NCI-H510A (cell line): Measurements from ENCODE around the gene OR8H3.
"Not testable (repeated sequence)": the region's sequence is repeated elsewhere in the genome, so short reads cannot be mapped to it uniquely, and the experiment has no call there.

Experiments
- DNase-seq: peaks from one replicate; lab custom pipeline; 2025; lab: John Stamatoyannopoulos, UW

OR8H3 gene

DNA sequence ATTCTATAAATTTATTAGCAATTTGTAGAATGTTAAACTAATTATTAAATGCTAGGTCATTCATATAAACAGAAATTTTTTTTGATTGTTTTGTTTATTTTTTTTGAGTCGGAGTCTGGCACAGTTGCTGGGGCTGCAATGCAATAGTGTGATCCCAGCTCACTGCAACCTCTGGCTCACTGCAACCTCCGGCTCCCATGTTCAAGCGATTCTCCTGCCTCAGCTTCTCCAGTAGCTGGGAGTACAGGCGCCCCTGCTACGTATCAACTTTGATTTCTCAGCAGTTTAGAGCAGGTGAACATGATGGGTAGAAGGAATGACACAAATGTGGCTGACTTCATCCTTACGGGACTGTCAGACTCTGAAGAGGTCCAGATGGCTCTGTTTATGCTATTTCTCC, at the start of gene OR8H3:
Gene OR8H3 (plus strand): TSS at position 301 of the 400 bp plus-strand sequence. CDS start 0 bp downstream, at position 301.
- no peak for DNase-seq

- no peak for DNase-seq
Measured at GRCh38 chr11:56089697-56090096, 32.5 kb upstream of the OR8H3 start.

- DNase-seq, result no peak
Measured at GRCh38 chr11:56093008-56093407, 29.2 kb upstream of the OR8H3 start, which contains the start of gene OR8I2. Gene OR8I2 (plus strand): TSS chr11:56093308. CDS start chr11:56093308, 0 bp downstream.

GRCh38 chr11:56103210-56103737, 18.9 kb upstream of the OR8H3 start, which contains the start of gene OR8H2:
Gene OR8H2 (plus strand): TSS chr11:56103687. CDS start chr11:56105043, 1,356 bp downstream.
- no peak for DNase-seq

- DNase-seq, result no peak
Measured at GRCh38 chr11:56140151-56140661, 18.0 kb downstream of the OR8H3 start, which contains the start of gene OR8J3. Gene OR8J3 (minus strand): TSS chr11:56140201. CDS start chr11:56137718, 2,483 bp downstream.

- not testable (repeated sequence) for DNase-seq
Measured at GRCh38 chr11:56143681-56144080, 21.5 kb downstream of the OR8H3 start.

- DNase-seq, result no peak
Measured at GRCh38 chr11:56151376-56151775, 29.2 kb downstream of the OR8H3 start.

DNA sequence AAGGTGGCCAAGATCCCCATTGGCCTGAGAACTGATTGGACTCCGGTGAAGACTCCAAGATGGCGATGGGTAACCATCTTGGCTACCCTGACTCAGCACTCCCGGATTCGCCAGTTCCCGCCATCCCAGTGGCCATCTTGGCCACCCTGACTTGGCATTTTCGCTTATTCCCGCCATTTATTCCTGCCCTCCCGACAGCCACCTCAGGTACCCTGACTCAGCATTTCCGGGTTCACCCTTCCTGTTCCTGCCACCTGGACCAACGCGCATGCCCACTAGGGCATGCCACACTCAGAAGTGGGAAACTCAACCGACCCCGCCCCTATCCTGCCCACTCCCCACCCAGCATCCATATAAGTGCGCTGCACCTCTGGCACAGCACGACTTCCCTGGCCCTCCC, 30.2 kb downstream of the OR8H3 start:
- no peak for DNase-seq

DNA sequence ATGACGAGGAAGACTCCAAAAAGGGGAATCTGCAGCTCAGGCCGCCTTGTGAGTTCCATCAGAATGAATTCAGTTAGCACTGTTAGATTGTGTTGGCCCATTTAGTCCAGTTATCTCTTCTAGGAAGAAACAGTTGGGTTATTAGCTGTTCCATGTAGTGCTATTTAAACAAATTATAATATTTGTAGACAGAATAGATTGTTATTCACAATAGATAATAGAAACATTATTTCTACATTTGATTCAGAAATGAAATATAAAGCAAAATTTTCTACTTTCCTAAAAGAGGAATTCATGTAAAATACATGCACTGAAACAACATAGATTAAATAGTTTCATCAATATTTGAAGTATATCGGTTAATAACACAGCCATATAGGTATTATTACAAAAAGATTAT, 38.0 kb downstream of the OR8H3 start, which contains the start of gene OR8K5:
Gene OR8K5 (minus strand): TSS at position 101 of the 400 bp plus-strand sequence. CDS start 0 bp downstream, at position 101.
- no peak for DNase-seq

GRCh38 chr11:56163804-56164203, 41.6 kb downstream of the OR8H3 start:
- DNase-seq, result no peak

DNA sequence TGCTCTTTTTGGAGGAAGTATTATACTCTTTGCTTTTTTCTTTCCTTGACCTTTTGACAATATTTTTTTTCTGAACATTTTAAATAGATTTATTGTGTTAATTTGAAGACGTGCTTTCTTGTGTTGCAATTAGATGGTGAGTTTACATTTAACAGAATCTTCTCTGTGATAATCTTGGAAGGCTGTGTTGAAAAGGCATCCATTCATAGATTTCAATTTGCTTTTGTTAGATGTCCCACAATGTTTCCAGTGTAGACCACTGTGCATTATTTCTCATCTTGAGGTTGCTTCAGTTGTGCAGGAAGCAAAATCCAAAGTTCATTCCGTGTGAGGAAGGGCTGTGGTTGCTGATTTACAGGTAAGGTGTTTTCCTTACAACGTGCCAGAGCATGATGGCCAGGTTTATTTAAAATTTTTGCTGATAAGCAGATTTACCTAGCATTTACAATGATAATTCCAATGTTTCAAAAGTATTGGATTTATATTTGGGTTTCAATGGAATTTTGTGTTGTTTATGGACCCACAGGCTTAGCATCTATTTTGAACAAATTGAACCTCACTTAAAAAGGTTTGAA, 50.2 kb downstream of the OR8H3 start:
- no peak for DNase-seq
